GM21390 (cell line): ENCODE data around the gene CTNNA3.

ENCODE experiments used
- ATAC-seq: cut with Tn5 transposase; IDR thresholded peaks from one replicate; pipeline ENCODE4 v1.9.1; 2021; ENCODE audit not compliant: unreplicated experiment

The CTNNA3 gene

GRCh38 chr10:66259836-66260235, 1436.2 kb downstream of the CTNNA3 start:
- no peak for ATAC-seq

DNA sequence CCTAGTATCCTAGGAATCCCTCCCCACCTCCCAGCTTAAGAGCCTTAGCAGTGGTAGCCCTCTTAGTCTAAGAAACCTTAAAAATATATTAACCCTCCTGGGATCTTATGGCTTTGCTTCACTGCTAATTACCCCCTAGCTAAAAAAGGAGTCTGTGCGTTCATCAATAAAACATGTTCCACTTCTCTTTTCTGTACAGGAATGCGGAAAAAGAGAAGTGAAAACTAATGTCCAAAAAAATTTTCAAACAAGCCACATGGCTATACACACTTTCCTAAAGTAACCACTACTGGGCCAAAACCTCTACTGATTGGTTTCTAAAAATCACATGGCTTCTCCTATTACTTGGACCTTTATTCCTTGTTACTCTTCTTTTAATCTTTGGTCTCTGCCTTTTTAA, 1437.3 kb downstream of the CTNNA3 start:
- ATAC-seq = no peak

DNA sequence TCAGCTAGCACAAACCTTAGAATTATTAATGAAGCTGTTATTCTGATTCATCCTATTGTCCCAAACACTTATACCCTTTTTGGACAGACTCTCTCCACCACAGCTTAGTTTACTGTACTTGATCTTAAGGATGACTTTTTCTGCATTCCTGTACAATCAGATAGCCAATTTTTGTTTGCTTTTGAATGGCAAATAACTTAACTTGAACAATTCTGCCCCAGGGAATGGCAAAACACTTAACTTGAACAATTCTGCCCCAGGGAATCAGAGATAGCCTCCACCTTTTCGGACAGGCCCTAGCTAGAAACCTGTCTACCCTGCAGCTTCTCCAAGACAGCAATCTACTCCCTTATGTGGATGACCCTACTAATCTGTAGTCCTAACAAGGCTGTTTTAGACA, 1438.2 kb downstream of the CTNNA3 start:
- no peak for ATAC-seq

DNA sequence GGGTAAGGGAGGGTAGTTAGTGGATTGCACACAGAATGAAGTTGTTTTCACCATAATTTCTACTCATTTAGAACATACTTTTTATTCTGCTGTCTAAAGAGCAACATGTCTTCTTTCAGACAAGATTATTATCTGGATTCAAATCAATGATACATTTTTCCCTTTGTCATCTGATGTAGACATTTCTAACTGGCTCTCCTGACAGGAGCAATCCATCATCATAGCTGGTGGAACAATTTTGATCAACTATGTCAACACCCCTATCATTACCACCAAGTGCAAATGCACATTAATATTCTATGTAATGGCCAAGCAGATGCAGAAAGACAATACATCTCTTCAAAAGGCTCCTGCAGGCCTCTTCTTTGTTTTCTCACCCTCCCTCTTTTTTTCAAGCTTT, 1443.0 kb downstream of the CTNNA3 start:
- ATAC-seq = no peak

DNA sequence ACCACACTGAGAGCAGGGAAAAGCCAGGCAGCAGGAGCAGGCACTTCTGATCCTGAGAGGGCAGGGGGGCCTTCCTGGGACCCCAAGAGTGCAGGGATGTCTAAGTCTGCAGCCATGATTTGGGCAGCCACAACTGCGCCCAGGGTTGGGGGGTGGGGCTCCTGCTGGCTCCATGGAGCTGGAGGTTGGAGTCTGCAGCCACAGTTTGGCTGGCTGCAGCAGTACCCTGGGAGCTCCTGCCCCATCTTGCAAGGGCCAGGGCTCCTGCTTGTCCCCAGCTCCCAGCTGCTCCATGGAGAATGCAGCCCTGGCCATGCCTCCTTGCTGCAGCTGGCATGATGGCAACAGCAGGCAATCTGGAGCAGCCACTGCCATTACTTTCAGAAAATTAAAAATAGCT, 1449.8 kb downstream of the CTNNA3 start:
- ATAC-seq = no peak

DNA sequence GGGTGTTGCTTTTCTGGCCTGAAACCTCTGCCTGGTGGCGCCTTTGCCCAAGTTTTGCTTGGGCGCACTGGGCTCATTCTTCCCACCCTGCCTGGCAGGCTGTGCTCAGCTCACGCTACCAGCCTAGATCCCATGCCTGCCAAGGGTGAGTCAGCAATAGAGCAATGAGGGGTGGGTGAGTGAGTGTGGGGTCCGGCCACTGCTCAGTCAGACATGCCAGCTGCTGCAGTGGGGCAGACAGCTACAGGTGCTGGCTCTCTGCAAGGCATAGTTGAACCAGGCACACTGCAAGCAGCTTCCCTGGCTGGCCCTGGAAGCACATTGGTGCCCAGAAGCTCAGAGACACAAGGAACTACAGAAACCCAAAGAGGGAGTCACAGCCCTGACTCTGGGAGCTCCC, 1451.0 kb downstream of the CTNNA3 start:
- ATAC-seq = no peak

- ATAC-seq = no peak
These were observed 1453.1 kb downstream of the CTNNA3 start for GRCh38 chr10:66242885-66243284.

GRCh38 chr10:66239062-66239461, 1456.9 kb downstream of the CTNNA3 start:
- no peak for ATAC-seq

- no peak for ATAC-seq
These were observed 1457.7 kb downstream of the CTNNA3 start for GRCh38 chr10:66238343-66238742.

GRCh38 chr10:66234872-66235271, 1461.1 kb downstream of the CTNNA3 start:
- ATAC-seq = no peak

- ATAC-seq = no peak
These were observed 1467.1 kb downstream of the CTNNA3 start for GRCh38 chr10:66228887-66229286.

- ATAC-seq = no peak
These were observed 1472.3 kb downstream of the CTNNA3 start for GRCh38 chr10:66223656-66224055.

DNA sequence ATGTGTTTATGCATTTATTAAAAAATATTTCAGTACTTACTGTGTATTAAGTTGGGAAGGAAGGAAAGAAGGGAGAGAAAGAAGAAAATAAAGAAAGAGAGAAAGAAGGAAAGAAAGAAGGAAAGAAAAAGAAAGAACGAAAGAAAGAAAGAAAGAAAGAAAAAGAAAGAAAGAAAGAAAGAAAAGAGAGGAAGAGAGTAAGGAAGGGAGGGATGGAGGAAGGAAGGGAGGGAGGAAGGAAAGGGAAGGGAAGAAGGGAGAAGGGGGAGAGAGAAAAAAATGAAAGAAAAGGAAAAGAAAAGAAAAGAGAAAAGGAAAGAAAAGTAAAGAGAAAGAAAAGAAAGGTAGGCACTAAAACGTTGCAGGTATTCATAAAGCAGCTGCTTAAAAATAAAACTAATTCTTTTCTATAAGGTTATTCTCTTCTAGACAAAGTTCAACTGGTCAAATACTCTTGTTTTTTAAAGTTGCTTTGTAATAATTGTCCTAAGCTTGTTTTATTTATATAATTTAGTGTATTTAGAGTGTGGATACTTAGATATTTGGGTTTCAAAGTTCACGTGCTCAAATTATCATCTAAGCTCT, 1473.4 kb downstream of the CTNNA3 start:
- no peak for ATAC-seq

DNA sequence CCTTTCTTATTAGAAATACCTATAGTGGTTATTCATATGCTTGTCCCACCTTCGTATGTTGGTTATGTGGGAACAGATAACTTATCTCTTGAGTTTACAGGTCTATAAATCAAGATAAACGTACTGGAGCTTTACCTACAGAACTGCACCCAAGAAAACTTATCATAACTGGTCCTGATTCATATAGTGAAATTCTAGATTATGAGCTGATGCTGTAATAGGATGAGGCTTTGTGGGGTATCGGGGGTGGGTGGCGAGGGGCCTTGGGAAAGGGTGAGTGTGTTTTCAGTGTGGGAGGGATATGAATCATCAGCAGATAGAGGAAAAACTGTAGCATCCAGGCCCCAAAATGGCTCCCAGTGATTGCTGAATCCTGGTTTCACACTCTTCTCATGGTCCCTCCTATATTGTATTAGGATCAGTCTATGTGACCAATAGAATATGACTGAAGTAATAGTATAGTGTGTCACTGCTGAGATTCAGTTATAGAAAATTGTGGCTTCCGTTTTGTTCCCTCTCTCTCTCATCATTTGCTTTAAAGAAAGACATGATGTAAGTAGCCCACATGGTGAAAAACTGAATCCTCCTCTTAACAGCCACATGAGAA, 1476.9 kb downstream of the CTNNA3 start:
- no peak for ATAC-seq

DNA sequence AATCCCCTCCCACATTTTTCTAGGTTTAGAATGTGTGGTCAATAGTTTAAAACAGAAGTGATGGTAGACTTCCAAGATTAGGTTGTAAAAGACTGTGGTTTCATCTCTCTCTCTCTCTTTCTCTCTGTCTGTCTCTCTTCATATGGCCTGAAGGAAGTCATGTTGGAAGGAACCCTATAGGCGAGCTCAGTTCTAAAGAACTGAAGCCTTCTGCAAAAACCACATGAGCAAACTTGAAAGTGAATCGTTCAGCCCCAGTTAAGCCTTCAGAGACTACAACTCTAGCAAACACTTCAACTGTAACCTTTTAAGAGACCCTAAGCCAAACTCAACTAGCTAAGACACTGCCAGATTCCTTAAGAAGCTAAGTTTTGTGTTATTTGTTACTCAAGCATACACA, 1477.7 kb downstream of the CTNNA3 start:
- no peak for ATAC-seq

DNA sequence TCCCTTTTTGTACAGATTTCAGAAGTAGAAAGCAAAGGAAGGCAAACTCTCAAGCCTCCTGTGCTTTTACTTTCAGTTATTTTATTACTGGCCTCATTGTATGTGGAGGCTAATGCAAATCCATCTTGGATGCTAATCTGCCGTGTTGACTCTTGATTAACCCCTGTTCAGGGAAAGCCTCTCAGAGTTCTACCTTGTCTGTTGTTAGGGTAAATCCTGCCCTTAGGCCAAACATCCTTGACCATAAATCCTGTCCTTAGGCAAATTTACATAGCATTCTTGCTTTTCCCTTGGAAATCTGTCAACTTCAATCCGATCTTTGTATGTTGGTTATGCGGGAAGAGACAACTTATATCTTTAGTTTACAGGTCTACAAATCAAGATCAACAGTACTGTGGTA, 1480.1 kb downstream of the CTNNA3 start:
- ATAC-seq = no peak

GRCh38 chr10:66214721-66215404, 1481.1 kb downstream of the CTNNA3 start:
- ATAC-seq = no peak

DNA sequence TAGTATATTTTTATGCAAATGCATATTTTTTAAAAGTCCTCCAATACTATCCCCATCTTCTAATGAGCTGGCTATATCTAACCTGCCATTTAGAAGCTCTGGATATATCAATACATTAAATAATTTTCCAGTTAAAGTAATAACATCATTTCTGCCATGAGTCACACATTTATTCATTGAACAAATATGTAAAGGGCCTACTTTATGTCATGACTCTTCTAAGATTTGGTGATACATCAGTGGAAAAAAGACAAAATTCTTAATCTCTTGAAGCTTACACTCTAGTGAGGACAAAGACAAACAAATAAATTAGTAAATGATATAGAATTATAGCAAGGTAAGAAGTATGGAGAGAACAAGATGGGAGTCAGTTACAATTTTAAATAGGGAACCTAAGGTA, 1487.0 kb downstream of the CTNNA3 start:
- ATAC-seq = no peak

DNA sequence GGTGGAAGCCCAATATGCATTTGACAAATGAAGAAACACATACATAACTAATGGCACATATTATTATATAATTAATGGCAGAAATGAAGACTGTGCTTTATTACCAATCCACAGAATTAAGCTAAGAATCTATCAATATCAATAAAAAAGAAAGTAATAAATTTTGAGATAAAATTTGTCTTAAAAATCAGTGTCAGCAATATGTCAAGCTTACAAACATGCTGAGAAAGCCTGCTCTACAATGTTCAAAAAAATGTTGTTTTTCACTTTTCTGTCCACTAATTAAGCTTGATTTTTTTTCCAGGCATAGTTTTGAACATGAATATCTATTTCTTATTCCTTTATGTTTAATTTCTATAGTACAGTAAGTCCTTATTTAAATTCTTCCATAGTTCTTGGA, 1491.2 kb downstream of the CTNNA3 start:
- ATAC-seq = no peak

DNA sequence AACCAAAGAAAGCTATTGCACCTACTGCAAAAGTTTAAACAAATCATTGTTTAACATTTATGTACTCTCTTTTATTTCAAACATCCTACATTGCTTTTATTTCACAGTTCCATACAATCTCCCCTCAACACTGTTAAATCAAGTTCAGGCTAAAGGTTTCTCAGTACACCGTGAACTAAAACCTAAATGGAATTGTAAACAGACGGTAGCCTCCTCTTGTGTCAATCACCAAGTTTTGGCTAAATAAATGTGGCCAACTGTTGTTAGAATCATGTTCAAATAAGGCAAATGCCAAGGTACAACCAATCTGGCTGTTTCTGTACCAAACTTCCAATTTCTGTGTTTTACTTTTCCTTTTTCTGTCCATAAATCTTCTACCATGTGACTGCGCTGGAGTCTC, 1493.9 kb downstream of the CTNNA3 start:
- ATAC-seq = no peak

DNA sequence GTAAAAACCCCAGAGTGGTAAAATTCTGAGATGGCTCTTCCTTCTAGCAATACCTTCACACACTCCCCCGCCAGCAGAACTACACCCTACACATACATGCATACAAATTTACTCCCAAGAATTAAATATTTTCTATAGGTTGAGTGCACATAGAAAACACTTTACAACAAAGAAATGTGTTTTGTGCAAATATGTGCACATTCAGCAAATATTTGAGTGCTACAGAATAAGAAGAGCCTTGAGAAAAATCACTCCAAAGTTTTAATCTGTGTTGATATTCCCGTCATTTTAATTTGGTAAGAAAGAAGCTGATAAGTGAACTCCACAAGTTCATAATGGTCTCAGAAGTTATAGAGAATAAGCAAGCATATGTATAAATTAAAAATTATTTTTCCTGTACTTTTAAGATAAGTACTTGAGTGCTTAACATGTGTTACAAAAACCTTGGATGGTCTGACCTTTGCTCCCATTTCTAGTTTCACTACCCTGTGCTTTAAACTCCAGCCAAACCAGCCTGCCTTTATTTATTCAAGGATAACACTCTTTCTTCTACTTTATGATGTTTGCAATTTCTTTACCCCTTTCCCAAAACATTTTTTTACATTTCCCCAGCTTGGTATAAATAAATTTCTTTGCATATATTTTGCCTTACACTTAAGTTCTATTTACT, 1503.7 kb downstream of the CTNNA3 start:
- ATAC-seq = no peak

DNA sequence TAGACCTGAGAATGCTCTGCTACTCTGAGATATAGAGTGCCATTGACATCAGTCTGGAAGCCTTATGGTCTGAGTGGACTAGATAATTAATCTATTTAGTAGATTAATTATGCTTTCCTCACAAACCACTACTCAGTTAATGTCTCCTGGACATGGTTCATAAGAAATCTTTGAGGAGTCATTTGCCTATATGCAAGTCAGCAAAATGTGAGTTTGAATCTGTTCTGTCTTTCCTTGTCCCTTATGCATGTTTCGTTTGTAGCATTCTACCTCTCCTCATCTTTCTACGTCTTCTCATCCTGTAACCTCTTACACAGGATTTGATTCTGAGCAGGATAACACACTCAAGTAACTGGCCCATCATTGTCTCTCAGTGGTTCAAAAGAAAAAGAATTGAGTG, 1505.6 kb downstream of the CTNNA3 start:
- no peak for ATAC-seq
